ENCODE measurements around the gene ABCB9.
A peak's percentile ranks its signal among the peaks of the same experiment; 100 is the strongest.
"Not testable (repeated sequence)": the region's sequence is repeated elsewhere in the genome, so short reads cannot be mapped to it uniquely, and the experiment has no call there.

The ABCB9 gene

GRCh38 chr12:122902854-122903692, 63.2 kb downstream of the ABCB9 start:
- no peak for DNase-seq

- DNase-seq, result no peak
These were observed 66.4 kb downstream of the ABCB9 start for GRCh38 chr12:122899887-122900286.

GRCh38 chr12:122896662-122897061, 69.6 kb downstream of the ABCB9 start:
- DNase-seq, result peak in 1 of 58 donors; percentile 44

- DNase-seq, result peak in 52 of 58 donors; percentile 15 to 84 (median 64)
These were observed 70.3 kb downstream of the ABCB9 start, which contains the start of gene VPS37B for GRCh38 chr12:122895704-122896636. TSS of gene VPS37B (minus strand) at chr12:122896124. CDS start at chr12:122896062, 62 bp downstream.

- peak in 1 of 58 donors; percentile 24 for DNase-seq
These were observed 71.0 kb downstream of the ABCB9 start for GRCh38 chr12:122895320-122895703.

- DNase-seq, result peak in 3 of 58 donors; percentile 16 to 27 (median 20)
These were observed 71.8 kb downstream of the ABCB9 start for GRCh38 chr12:122894193-122895121.

- DNase-seq, result no peak
These were observed 72.8 kb downstream of the ABCB9 start for GRCh38 chr12:122893208-122894153.

- not testable (repeated sequence) for DNase-seq
These were observed 73.5 kb downstream of the ABCB9 start for GRCh38 chr12:122892724-122893123.

GRCh38 chr12:122891661-122892525, 74.4 kb downstream of the ABCB9 start:
- DNase-seq, result peak in 1 of 58 donors; percentile 18

- DNase-seq, result peak in 6 of 58 donors; percentile 21 to 50 (median 30)
These were observed 76.3 kb downstream of the ABCB9 start for GRCh38 chr12:122889761-122890520.

GRCh38 chr12:122888232-122888752, 78.0 kb downstream of the ABCB9 start:
- DNase-seq, result peak in 2 of 58 donors; percentile 30 to 40

- DNase-seq, result no peak
These were observed 78.4 kb downstream of the ABCB9 start for GRCh38 chr12:122887819-122888212.

GRCh38 chr12:122886851-122887818, 79.1 kb downstream of the ABCB9 start:
- no peak for DNase-seq

GRCh38 chr12:122886161-122886560, 80.1 kb downstream of the ABCB9 start:
- DNase-seq, result no peak

GRCh38 chr12:122884860-122885259, 81.4 kb downstream of the ABCB9 start:
- DNase-seq, result no peak
